ENCODE measurements around the gene TSPEAR.

- TF ChIP-seq POLR2A (IDR thresholded peaks at IDR 0.05) (no peak), CTCF (IDR thresholded peaks at IDR 0.05) (no peak)
These were observed 233.7 kb downstream of the TSPEAR start for GRCh38 chr21:44477712-44478111.
